Activated T-cell treated with anti-CD3 and anti-CD28 coated beads, Interleukin-2, amount 50 U/mL, for 4 hours (primary cell): ENCODE data around the gene CALB2. TPM values are rescaled to one million over a fixed set of nuclear protein-coding genes. Genes with fewer than 3 reads are reported as not detected.
A peak's percentile ranks its signal among the peaks of the same experiment; 100 is the strongest.

Source experiments
- ATAC-seq, 2 donors: fragments of 200-7000 bp; cut with Tn5 transposase; one replicate each; pipeline ENCODE4 v1.10.0; 2021
- DNase-seq: peaks from one replicate; pipeline ENCODE4 v3.0.0-alpha.2; 2020
- H3K27me3 Mint-ChIP-seq: one replicate; pipeline ENCODE4 v1.8.0; 2021; ENCODE audit warnings: low read depth, mixed read lengths
- H3K36me3 Mint-ChIP-seq: one replicate; pipeline ENCODE4 v1.8.0; 2022; ENCODE audit warnings: mixed read lengths; ENCODE audit not compliant: insufficient read depth
- H3K4me1 Mint-ChIP-seq: one replicate; pipeline ENCODE4 v1.8.0; 2021; ENCODE audit warnings: low read depth, mixed read lengths
- H3K4me3 Mint-ChIP-seq: one replicate; pipeline ENCODE4 v1.8.0; 2021; ENCODE audit warnings: mild to moderate bottlenecking, moderate library complexity, mixed read lengths
- H3K9me3 Mint-ChIP-seq: one replicate; pipeline ENCODE4 v1.8.0; 2021; ENCODE audit warnings: mixed read lengths
- total RNA-seq, 3 donors: library from RNA; stranded (reverse); gene quantifications; one replicate each; pipeline ENCODE4 v1.2.1, GENCODE V29; 2021

CALB2 gene
- total RNA-seq, 3 donors from 2014 or later = not detected

DNA sequence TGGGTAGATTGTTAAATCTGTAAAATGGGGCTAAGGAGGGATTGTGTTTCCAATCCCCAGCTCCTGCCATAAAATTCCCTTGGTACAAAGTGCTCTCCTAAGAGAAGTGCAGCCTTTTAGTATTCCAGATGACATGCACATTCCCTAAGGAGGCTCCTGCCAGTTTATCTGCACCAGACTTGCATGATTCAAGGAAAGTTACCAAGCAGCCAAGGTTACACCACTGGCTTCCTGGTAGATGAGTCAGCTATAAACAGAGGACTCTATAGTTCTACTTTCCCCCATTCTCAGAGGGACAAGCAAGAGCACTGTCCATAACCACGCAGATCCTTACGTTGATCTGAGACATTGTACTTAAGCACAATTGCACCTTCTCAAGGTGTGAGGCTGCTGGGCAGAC is 1.9 kb downstream of the CALB2 start:
- H3K4me3 Mint-ChIP-seq = no peak overlapping the region
- no peaks in the 10 kb centered on the region for H3K4me1 Mint-ChIP-seq
- DNase-seq (no peak), ATAC-seq (no peak)
- H3K36me3 Mint-ChIP-seq = no peaks in the 10 kb centered on the region
- no peaks in the 10 kb centered on the region for H3K9me3 Mint-ChIP-seq
- H3K27me3 Mint-ChIP-seq = peaks cover 34% of the 10 kb centered on the region

GRCh38 chr16:71364133-71364681 is 5.7 kb downstream of the CALB2 start:
- DNase-seq (no peak), ATAC-seq (no peak)
- Mint-ChIP-seq H3K36me3 (no peaks in the 10 kb centered on the region), H3K27me3 (peaks cover 27% of the 10 kb centered on the region), H3K4me3 (no peak overlapping the region), H3K4me1 (no peaks in the 10 kb centered on the region), H3K9me3 (no peaks in the 10 kb centered on the region)

GRCh38 chr16:71365021-71365420 is 6.5 kb downstream of the CALB2 start:
- Mint-ChIP-seq H3K36me3 (no peaks in the 10 kb centered on the region), H3K4me1 (no peaks in the 10 kb centered on the region), H3K4me3 (no peak overlapping the region), H3K9me3 (no peaks in the 10 kb centered on the region), H3K27me3 (peaks cover 22% of the 10 kb centered on the region)
- DNase-seq = no peak
- ATAC-seq = no peak

- no peak overlapping the region for H3K4me3 Mint-ChIP-seq
- peaks cover 25% of the 10 kb centered on the region for H3K27me3 Mint-ChIP-seq
- ATAC-seq = peak in 1 of 2 donors; percentile 50
- DNase-seq = no peak
- H3K4me1 Mint-ChIP-seq = no peaks in the 10 kb centered on the region
- no peaks in the 10 kb centered on the region for H3K9me3 Mint-ChIP-seq
- no peaks in the 10 kb centered on the region for H3K36me3 Mint-ChIP-seq
Measured at GRCh38 chr16:71367241-71367976, 8.9 kb downstream of the CALB2 start.

- Mint-ChIP-seq H3K27me3 (peaks cover 25% of the 10 kb centered on the region), H3K4me1 (no peaks in the 10 kb centered on the region), H3K4me3 (no peak overlapping the region), H3K36me3 (no peaks in the 10 kb centered on the region), H3K9me3 (no peaks in the 10 kb centered on the region)
- DNase-seq (no peak), ATAC-seq (no peak)
Measured at GRCh38 chr16:71368958-71369357, 10.4 kb downstream of the CALB2 start.

DNA sequence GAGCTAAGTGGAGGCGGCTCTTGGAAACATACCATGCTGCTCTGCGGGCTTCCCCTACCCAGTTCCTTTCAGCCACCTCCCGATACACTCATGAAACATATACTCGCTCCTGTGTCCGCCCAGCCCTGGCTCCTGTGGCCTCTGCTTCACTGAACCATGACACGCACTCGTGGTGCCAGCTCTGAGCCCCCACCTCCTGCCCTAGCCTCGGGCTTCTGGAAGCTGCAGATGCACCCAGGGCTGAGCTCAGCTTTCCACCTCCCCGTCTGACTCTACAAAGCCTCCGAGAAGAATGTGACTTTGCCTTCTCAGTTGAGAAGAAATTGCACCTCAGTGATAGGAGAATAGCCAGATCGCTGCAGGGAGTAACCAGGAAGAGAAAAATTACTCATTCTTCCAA is 11.0 kb downstream of the CALB2 start:
- H3K4me3 Mint-ChIP-seq = no peak overlapping the region
- no peaks in the 10 kb centered on the region for H3K4me1 Mint-ChIP-seq
- DNase-seq (no peak), ATAC-seq (no peak)
- peaks cover 24% of the 10 kb centered on the region for H3K27me3 Mint-ChIP-seq
- H3K9me3 Mint-ChIP-seq = no peaks in the 10 kb centered on the region
- no peaks in the 10 kb centered on the region for H3K36me3 Mint-ChIP-seq

DNA sequence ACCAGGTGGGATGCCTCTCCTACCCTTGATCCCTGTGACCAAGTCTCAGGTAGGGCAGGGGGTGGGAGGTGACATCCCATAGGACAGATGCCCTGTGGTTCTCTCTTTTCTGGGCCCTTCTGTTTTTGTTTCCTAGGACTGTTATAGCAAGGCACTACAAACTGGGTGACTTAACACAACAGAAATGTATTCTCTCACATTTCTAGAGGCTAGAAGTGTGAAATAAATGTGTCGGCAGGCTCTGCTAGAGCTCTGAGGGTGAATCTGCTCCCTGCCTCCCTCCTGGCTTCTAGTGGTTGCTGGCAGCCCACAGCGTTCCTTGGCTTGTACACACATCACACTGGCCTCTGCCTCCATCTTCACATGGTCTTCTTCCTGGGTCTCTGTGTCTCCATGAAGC is 12.7 kb downstream of the CALB2 start:
- DNase-seq (no peak), ATAC-seq (no peak)
- no peaks in the 10 kb centered on the region for H3K9me3 Mint-ChIP-seq
- H3K4me1 Mint-ChIP-seq = no peaks in the 10 kb centered on the region
- H3K36me3 Mint-ChIP-seq = no peaks in the 10 kb centered on the region
- no peak overlapping the region for H3K4me3 Mint-ChIP-seq
- H3K27me3 Mint-ChIP-seq = peaks cover 26% of the 10 kb centered on the region

DNA sequence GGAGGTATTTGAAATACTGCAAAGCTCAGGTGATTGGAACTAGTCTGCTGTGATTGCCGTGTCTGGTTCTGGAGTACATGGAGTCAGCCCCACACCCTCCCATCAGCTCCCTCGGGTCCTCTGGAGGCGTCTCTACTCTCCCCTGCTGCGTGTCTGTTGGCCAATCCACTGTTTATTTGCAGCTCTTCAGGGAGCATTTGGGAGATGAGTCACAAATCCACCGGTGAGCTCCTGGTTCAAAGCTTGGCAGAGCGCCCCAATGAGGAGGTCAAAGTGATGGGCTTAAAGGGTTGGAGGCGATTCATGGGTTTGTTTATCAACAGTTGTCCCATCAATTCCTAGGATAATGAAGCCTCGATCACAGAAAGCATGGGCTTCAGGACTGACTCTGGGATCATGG is 14.6 kb downstream of the CALB2 start:
- DNase-seq (no peak), ATAC-seq (no peak)
- Mint-ChIP-seq H3K9me3 (no peaks in the 10 kb centered on the region), H3K27me3 (peaks cover 33% of the 10 kb centered on the region), H3K36me3 (no peaks in the 10 kb centered on the region), H3K4me1 (no peaks in the 10 kb centered on the region), H3K4me3 (no peak overlapping the region)

DNA sequence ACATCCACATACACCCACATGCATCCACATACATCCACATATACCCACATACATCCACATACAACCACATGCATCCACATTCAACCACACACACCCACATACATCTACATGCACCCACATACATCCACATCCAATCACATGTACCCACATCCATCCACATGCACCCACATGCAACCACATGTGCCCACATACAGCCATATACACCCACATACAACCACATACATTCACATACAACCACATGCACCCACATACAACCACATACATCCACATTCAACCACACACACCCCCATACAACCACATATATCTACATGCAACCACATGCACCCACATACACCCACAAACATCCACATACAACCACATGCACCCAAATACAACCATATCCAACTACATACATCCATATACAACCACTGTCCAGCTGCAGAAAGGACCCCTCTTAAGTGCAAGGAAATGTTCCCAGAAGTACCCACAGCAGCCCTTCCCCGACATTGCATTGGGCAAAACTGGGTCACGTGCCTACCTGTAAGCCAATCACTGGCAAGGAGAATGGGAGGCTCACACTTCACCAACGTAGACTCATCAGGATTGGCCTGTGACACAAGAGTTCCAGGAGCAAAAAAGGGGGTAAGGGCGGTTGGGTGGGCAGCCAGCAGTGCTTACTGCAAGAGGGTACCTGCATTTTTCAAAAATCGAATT is 18.1 kb downstream of the CALB2 start:
- Mint-ChIP-seq H3K36me3 (no peaks in the 10 kb centered on the region), H3K9me3 (no peaks in the 10 kb centered on the region)
- ATAC-seq = no peak

GRCh38 chr16:71379711-71380110 is 21.2 kb downstream of the CALB2 start:
- H3K4me1 Mint-ChIP-seq = no peaks in the 10 kb centered on the region
- H3K9me3 Mint-ChIP-seq = no peaks in the 10 kb centered on the region
- no peak for DNase-seq
- peaks cover 15% of the 10 kb centered on the region for H3K27me3 Mint-ChIP-seq
- ATAC-seq = no peak
- no peaks in the 10 kb centered on the region for H3K36me3 Mint-ChIP-seq
- no peak overlapping the region for H3K4me3 Mint-ChIP-seq

More for the DNA sequence above, 18.1 kb downstream of the CALB2 start:
- Mint-ChIP-seq H3K27me3 (peaks cover 20% of the 10 kb centered on the region), H3K4me3 (no peak overlapping the region), H3K4me1 (no peaks in the 10 kb centered on the region)
- DNase-seq = no peak

GRCh38 chr16:71380831-71381230 is 22.3 kb downstream of the CALB2 start:
- no peak for DNase-seq
- Mint-ChIP-seq H3K9me3 (no peaks in the 10 kb centered on the region), H3K4me3 (no peak overlapping the region), H3K4me1 (no peaks in the 10 kb centered on the region), H3K27me3 (peaks cover 17% of the 10 kb centered on the region), H3K36me3 (no peaks in the 10 kb centered on the region)
- no peak for ATAC-seq

DNA sequence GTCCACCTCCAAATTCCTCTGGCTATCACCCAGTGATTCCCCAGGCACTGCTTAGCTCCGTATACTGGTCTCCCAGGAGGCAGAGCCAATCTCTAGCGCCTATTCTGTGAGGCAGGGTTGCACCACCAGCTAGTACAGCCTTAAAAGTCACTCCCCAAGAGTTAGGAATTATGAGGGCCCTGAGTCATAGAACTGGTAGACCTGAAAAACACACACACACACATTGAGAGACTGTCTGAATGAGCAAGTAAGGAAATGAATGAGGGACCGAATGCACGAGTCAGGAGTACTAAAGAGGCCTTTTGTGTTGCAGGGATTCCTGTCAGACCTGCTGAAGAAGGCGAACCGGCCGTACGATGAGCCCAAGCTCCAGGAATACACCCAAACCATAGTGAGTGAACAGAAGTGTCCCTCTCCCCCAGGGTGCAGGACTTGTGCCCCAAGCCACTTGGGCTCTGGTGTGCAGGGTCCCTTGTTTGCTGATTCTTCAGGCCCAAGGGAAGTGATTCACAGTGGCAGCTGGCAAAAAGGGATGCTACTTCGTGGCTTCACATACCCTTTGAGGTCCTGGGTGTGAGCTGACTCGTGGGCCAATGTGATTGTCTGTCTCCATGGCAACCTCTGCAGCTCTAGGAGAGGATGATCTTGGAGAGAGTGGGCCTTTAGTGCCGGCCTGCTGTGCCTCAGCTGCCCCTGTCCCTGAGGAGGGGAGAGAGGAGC is 24.7 kb downstream of the CALB2 start:
- H3K27me3 Mint-ChIP-seq = peaks cover 18% of the 10 kb centered on the region

GRCh38 chr16:71384073-71384724 is 25.7 kb downstream of the CALB2 start:
- no peak for ATAC-seq
- Mint-ChIP-seq H3K9me3 (no peaks in the 10 kb centered on the region), H3K27me3 (peaks cover 16% of the 10 kb centered on the region), H3K4me3 (no peak overlapping the region), H3K36me3 (no peaks in the 10 kb centered on the region), H3K4me1 (peaks cover 1% of the 10 kb centered on the region)
- no peak for DNase-seq

More for the DNA sequence above, 24.7 kb downstream of the CALB2 start:
- ATAC-seq (peak; percentile 40 to 43), DNase-seq (no peak)
- H3K36me3 Mint-ChIP-seq = no peaks in the 10 kb centered on the region
- H3K4me1 Mint-ChIP-seq = peaks cover 1% of the 10 kb centered on the region
- H3K9me3 Mint-ChIP-seq = no peaks in the 10 kb centered on the region
- no peak overlapping the region for H3K4me3 Mint-ChIP-seq
